HG02870 (cell line): Measurements from ENCODE around the gene PPP4R2.
"Not testable (repeated sequence)": the region's sequence is repeated elsewhere in the genome, so short reads cannot be mapped to it uniquely, and the experiment has no call there.

Experiments
- ATAC-seq: cut with Tn5 transposase; IDR thresholded peaks from one replicate; pipeline ENCODE4 v1.9.1; 2021; ENCODE audit warnings: mild to moderate bottlenecking, moderate library complexity; ENCODE audit not compliant: unreplicated experiment

PPP4R2 gene

GRCh38 chr3:73021301-73021835 lies 24.8 kb downstream of the PPP4R2 start:
- no peak for ATAC-seq

GRCh38 chr3:73024836-73025235 lies 28.2 kb downstream of the PPP4R2 start:
- ATAC-seq: no peak

GRCh38 chr3:73026111-73026759 lies 29.6 kb downstream of the PPP4R2 start:
- no peak for ATAC-seq

- no peak for ATAC-seq
Observed at GRCh38 chr3:73026760-73027113, 30.1 kb downstream of the PPP4R2 start.

- ATAC-seq: no peak
Observed at GRCh38 chr3:73028803-73029202, 32.2 kb downstream of the PPP4R2 start.

GRCh38 chr3:73029321-73029796 lies 32.7 kb downstream of the PPP4R2 start:
- ATAC-seq: no peak

GRCh38 chr3:73030073-73030597 lies 33.5 kb downstream of the PPP4R2 start:
- ATAC-seq: peak; percentile 44

GRCh38 chr3:73031573-73032103 lies 35.0 kb downstream of the PPP4R2 start:
- ATAC-seq: no peak

GRCh38 chr3:73036694-73037591 lies 40.3 kb downstream of the PPP4R2 start:
- ATAC-seq: no peak

- ATAC-seq: no peak
Observed at GRCh38 chr3:73041537-73041936, 44.9 kb downstream of the PPP4R2 start.

GRCh38 chr3:73043414-73043813 lies 46.8 kb downstream of the PPP4R2 start:
- no peak for ATAC-seq

GRCh38 chr3:73045391-73045790 lies 48.8 kb downstream of the PPP4R2 start:
- no peak for ATAC-seq

GRCh38 chr3:73046195-73046594 lies 49.6 kb downstream of the PPP4R2 start:
- no peak for ATAC-seq

GRCh38 chr3:73049319-73049718 lies 52.7 kb downstream of the PPP4R2 start:
- no peak for ATAC-seq

- ATAC-seq: no peak
Observed at GRCh38 chr3:73052857-73053256, 56.2 kb downstream of the PPP4R2 start.

GRCh38 chr3:73055583-73055982 lies 59.0 kb downstream of the PPP4R2 start:
- ATAC-seq: no peak

- no peak for ATAC-seq
Observed at GRCh38 chr3:73056014-73056844, 59.6 kb downstream of the PPP4R2 start.

- no peak for ATAC-seq
Observed at GRCh38 chr3:73056845-73057150, 60.2 kb downstream of the PPP4R2 start.

- ATAC-seq: no peak
Observed at GRCh38 chr3:73060302-73060723, 63.7 kb downstream of the PPP4R2 start.

GRCh38 chr3:73061416-73061815 lies 64.8 kb downstream of the PPP4R2 start, which contains the start of gene EBLN2:
Gene EBLN2, plus strand, starts transcription at chr3:73061659. Its CDS starts 423 bp downstream, at chr3:73062082.
- no peak for ATAC-seq

- not testable (repeated sequence) for ATAC-seq
Observed at GRCh38 chr3:73066243-73066642, 69.6 kb downstream of the PPP4R2 start.
